ENCODE data around the gene COG1. TPM values are rescaled to one million over a fixed set of nuclear protein-coding genes. Genes with fewer than 3 reads are reported as not detected.

COG1 gene
- polyA plus RNA-seq, 1 donor (not counting 4 experiments of a cell fraction or from before 2014, with no cell fraction given) = 16.4 TPM

GRCh38 chr17:73175962-73176565 is 16.8 kb upstream of the COG1 start:
- FAIRE-seq (no peak), DNase-seq (ENCODE audit: low read depth, low spot score) (no peak)
- Histone ChIP-seq H3K27ac (ENCODE audit: control insufficient read depth, insufficient read depth, low read length) (no peak overlapping the region), H3K27me3 (ENCODE audit: control insufficient read depth, extremely low read depth, insufficient read depth, low read length) (no peaks in the 10 kb centered on the region), H3K9me1 (ENCODE audit: control insufficient read depth, extremely low read depth, insufficient read depth, low read length) (no peaks in the 10 kb centered on the region), H3K9me3 (ENCODE audit: control insufficient read depth, low read depth, low read length) (no peaks in the 10 kb centered on the region), H3K4me3 (ENCODE audit: control insufficient read depth in 2 of 3, extremely low read depth in 1 of 3, insufficient read depth in 2 of 3, low read depth in 1 of 3, low read length in 3 of 3) (no peak overlapping the region), H3K4me1 (ENCODE audit: control insufficient read depth, extremely low read depth, insufficient read depth, low read length) (no peaks in the 10 kb centered on the region), H2AFZ (ENCODE audit: control insufficient read depth, low read length) (no peak overlapping the region), H4K20me1 (ENCODE audit: control insufficient read depth, extremely low read depth, insufficient read depth, low read length) (peaks cover 3% of the 10 kb centered on the region), H3K9ac (ENCODE audit: control insufficient read depth, extremely low read depth, insufficient read depth, low read length) (no peak overlapping the region), H3K4me2 (ENCODE audit: control insufficient read depth, extremely low read depth, insufficient read depth, low read depth, low read length) (no peak overlapping the region), H3K36me3 (ENCODE audit: control insufficient read depth in 2 of 2, extremely low read depth in 1 of 2, insufficient read depth in 2 of 2, low read length in 2 of 2) (no peaks in the 10 kb centered on the region), H3K79me2 (ENCODE audit: control insufficient read depth, insufficient read depth, low read length) (no peaks in the 10 kb centered on the region)
- dilution Hi-C loops (cut with MboI; ENCODE audit: extremely low pct_ligation_motif_present, low sequenced_read_pairs) = no loop called here
- no peak for TF ChIP-seq CTCF (optimal IDR thresholded peaks at IDR 0.05 in 1 of 3, IDR thresholded peaks at IDR 0.05 in 1 of 3, conservative IDR thresholded peaks at IDR 0.05 in 1 of 3; ENCODE audit: extremely low read depth in 1 of 3, insufficient read depth in 2 of 3, low read length in 3 of 3)
- TF ChIP-seq EZH2 (IDR thresholded peaks at IDR 0.05; ENCODE audit: low read length) = no peak

- Histone ChIP-seq H3K4me2 (ENCODE audit: control insufficient read depth, extremely low read depth, insufficient read depth, low read depth, low read length) (no peak overlapping the region), H3K9ac (ENCODE audit: control insufficient read depth, extremely low read depth, insufficient read depth, low read length) (no peak overlapping the region), H3K27ac (ENCODE audit: control insufficient read depth, insufficient read depth, low read length) (no peak overlapping the region), H3K79me2 (ENCODE audit: control insufficient read depth, insufficient read depth, low read length) (no peaks in the 10 kb centered on the region), H4K20me1 (ENCODE audit: control insufficient read depth, extremely low read depth, insufficient read depth, low read length) (peaks cover 3% of the 10 kb centered on the region), H3K4me3 (ENCODE audit: control insufficient read depth in 2 of 3, extremely low read depth in 1 of 3, insufficient read depth in 2 of 3, low read depth in 1 of 3, low read length in 3 of 3) (no peak overlapping the region), H3K4me1 (ENCODE audit: control insufficient read depth, extremely low read depth, insufficient read depth, low read length) (no peaks in the 10 kb centered on the region), H3K27me3 (ENCODE audit: control insufficient read depth, extremely low read depth, insufficient read depth, low read length) (no peaks in the 10 kb centered on the region), H2AFZ (ENCODE audit: control insufficient read depth, low read length) (no peak overlapping the region), H3K9me1 (ENCODE audit: control insufficient read depth, extremely low read depth, insufficient read depth, low read length) (no peaks in the 10 kb centered on the region), H3K36me3 (ENCODE audit: control insufficient read depth in 2 of 2, extremely low read depth in 1 of 2, insufficient read depth in 2 of 2, low read length in 2 of 2) (no peaks in the 10 kb centered on the region), H3K9me3 (ENCODE audit: control insufficient read depth, low read depth, low read length) (no peaks in the 10 kb centered on the region)
- FAIRE-seq = no peak
- dilution Hi-C loops (cut with MboI; ENCODE audit: extremely low pct_ligation_motif_present, low sequenced_read_pairs) = no loop called here
- no peak for DNase-seq (ENCODE audit: low read depth, low spot score)
- no peak for TF ChIP-seq CTCF (optimal IDR thresholded peaks at IDR 0.05 in 1 of 3, IDR thresholded peaks at IDR 0.05 in 1 of 3, conservative IDR thresholded peaks at IDR 0.05 in 1 of 3; ENCODE audit: extremely low read depth in 1 of 3, insufficient read depth in 2 of 3, low read length in 3 of 3)
- no peak for TF ChIP-seq EZH2 (IDR thresholded peaks at IDR 0.05; ENCODE audit: low read length)
Observed at GRCh38 chr17:73179387-73179786, 13.5 kb upstream of the COG1 start.
